ENCODE data around the gene CTNNA1.
"Not testable (repeated sequence)": the region's sequence is repeated elsewhere in the genome, so short reads cannot be mapped to it uniquely, and the experiment has no call there.

Gene CTNNA1

GRCh38 chr5:138824516-138824915 is 71.3 kb downstream of the CTNNA1 start:
- no peak for DNase-seq

- DNase-seq: no peak
Observed at GRCh38 chr5:138824924-138825863, 72.0 kb downstream of the CTNNA1 start.

GRCh38 chr5:138828556-138828955 is 75.3 kb downstream of the CTNNA1 start:
- DNase-seq: no peak

- no peak for DNase-seq
Observed at GRCh38 chr5:138829341-138829740, 76.1 kb downstream of the CTNNA1 start.

- DNase-seq: no peak
Observed at GRCh38 chr5:138831703-138832102, 78.5 kb downstream of the CTNNA1 start.

GRCh38 chr5:138832218-138832617 is 79.0 kb downstream of the CTNNA1 start:
- DNase-seq: no peak

GRCh38 chr5:138833080-138833479 is 79.9 kb downstream of the CTNNA1 start:
- no peak for DNase-seq

GRCh38 chr5:138833726-138834480 is 80.7 kb downstream of the CTNNA1 start:
- DNase-seq: no peak

GRCh38 chr5:138834853-138835252 is 81.6 kb downstream of the CTNNA1 start:
- DNase-seq: not testable (repeated sequence)

GRCh38 chr5:138837160-138837559 is 83.9 kb downstream of the CTNNA1 start:
- no peak for DNase-seq

- no peak for DNase-seq
Observed at GRCh38 chr5:138840103-138840502, 86.9 kb downstream of the CTNNA1 start.

GRCh38 chr5:138841531-138841930 is 88.3 kb downstream of the CTNNA1 start:
- no peak for DNase-seq

GRCh38 chr5:138843316-138844124 is 90.3 kb downstream of the CTNNA1 start:
- DNase-seq: no peak

GRCh38 chr5:138844125-138844461 is 90.9 kb downstream of the CTNNA1 start:
- no peak for DNase-seq

GRCh38 chr5:138844812-138845513 is 91.7 kb downstream of the CTNNA1 start:
- no peak for DNase-seq

- DNase-seq: no peak
Observed at GRCh38 chr5:138849439-138849838, 96.2 kb downstream of the CTNNA1 start.

- DNase-seq: no peak
Observed at GRCh38 chr5:138849882-138850281, 96.7 kb downstream of the CTNNA1 start.

GRCh38 chr5:138850865-138851435 is 97.7 kb downstream of the CTNNA1 start:
- DNase-seq: no peak

- DNase-seq: no peak
Observed at GRCh38 chr5:138853132-138853531, 99.9 kb downstream of the CTNNA1 start.

- DNase-seq: no peak
Observed at GRCh38 chr5:138867011-138867410, 113.8 kb downstream of the CTNNA1 start.

- DNase-seq: no peak
Observed at GRCh38 chr5:138869038-138869437, 115.8 kb downstream of the CTNNA1 start.
